Activated T-cell treated with anti-CD3 and anti-CD28 coated beads for 24 hours (primary cell): Measurements from ENCODE around the gene PARD3.

ENCODE experiments used
- DNase-seq: peaks from one replicate; pipeline ENCODE4 v3.0.0-alpha.2; 2020; ENCODE audit warnings: low read depth

Gene PARD3

DNA sequence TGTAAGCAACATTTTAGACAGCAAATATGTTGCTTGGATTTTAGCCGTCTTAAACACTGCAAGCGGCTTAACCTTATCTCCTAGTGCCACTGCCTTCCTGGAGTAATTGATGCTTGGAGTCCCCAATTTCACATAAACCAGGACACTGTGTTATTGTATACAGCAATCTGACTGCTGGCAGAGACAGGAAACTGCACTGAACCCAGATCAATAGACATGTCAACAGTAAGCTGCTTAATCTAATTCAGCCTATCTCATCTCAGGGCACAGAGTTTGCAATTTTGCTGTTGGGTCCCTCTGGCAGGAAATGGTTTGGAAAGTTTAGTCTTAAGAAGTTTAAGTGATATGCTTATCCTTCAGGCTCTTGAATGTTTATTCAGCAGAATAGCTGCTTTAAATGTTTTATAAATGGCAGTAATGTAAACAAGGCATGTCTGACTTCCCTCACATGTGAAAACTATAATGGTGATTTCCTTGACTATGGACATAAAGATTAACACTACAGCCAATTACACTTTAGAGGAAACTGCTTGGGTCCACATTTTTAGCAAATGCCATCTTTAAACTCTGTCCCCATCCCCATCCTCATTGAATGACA lies 598.6 kb downstream of the PARD3 start:
- no peak for DNase-seq

DNA sequence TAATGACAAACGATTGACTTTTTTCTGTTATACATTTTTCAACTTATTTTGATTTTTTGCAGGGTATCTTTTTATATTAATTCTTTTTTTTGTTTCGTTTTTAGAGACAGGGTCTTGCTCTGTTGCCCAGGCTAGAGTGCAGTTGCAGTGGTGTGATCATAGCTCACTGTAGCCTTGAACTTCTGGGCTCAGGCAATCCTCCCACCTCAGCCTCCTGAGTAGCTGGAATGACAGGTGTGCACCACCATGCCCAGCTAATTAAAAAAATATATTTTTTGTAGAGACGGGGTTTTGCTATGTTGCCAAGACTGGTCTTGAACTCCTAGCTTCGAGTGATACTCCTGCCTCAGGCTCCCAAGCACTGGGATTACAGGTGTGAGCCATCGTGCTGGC lies 601.3 kb downstream of the PARD3 start:
- no peak for DNase-seq

DNA sequence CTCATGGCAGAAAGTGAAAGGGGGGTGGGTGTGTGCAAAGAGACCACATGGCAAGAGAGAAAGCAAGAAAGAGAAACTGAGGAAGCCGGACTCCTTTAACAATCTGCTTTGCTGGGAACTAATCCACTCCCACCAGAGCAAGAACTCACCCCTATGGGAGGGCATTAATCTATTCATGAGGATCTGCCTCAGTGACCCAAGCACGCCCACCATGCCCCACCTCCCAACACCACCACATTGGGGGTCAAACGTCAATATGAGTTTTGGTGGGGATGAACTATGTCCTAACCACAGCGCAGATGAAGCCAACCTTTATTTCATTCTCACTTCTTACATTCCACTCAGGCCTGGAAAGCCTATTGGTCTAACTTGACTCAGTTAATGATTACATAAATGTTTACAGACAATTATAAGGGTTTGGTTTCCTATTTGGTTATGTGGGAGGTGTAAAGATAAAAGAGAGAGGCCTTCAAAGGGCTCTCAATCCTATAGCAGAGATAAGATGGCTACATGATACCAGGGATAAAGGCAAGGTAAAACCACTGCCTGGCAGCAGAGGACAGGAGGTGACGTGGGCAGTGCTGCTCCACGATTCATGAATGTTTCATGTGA lies 601.8 kb downstream of the PARD3 start:
- no peak for DNase-seq

- no peak for DNase-seq
These were observed 607.8 kb downstream of the PARD3 start for GRCh38 chr10:34207343-34207742.

DNA sequence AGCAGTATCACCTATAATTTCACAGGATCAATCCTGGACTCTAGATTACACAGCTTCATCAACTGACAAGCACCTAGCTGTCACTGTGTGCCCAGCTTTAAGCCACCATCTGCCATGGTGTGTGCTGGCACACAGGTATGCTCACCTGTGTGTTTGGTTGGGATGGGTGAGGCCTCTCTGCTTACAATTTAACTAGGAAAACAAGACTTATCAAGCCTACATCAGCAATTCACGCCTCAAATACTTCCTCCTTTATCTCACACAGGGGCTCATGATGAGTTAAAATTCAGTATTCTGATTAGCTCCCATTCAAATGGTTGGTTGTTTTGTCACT lies 608.2 kb downstream of the PARD3 start:
- DNase-seq: no peak

- DNase-seq: no peak
These were observed 608.8 kb downstream of the PARD3 start for GRCh38 chr10:34206078-34206934.

GRCh38 chr10:34205452-34205851 lies 609.6 kb downstream of the PARD3 start:
- no peak for DNase-seq

DNA sequence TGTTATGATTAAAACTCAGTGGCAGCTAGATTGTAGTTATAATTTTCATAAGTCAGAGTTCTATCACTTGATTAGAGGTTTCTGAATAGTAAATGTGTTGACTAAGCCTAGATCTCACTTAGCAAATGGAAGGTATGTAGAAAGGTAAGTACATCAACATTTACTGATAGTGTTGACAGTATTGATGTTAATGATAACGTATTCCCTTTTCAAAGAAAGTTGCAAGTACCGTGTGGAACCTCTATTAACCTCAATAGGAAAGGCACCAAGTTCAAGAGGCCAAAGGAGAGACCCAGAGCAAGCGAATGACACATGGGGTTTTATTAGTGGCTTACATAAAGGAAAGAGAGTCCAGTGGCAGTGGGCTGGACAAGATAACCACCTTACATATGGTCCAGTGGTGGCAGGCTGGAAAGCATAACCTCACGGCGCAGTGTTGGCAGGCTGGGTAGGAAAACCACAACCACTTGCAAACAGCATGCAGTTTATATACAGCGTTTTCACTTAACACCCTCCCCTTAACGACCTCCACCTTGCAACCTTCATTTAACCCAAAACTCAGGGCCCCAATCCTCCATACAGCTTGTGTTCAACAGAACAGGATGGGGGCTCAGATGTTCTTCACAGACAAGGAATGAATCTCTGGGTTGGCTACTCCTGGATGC lies 611.0 kb downstream of the PARD3 start:
- no peak for DNase-seq

DNA sequence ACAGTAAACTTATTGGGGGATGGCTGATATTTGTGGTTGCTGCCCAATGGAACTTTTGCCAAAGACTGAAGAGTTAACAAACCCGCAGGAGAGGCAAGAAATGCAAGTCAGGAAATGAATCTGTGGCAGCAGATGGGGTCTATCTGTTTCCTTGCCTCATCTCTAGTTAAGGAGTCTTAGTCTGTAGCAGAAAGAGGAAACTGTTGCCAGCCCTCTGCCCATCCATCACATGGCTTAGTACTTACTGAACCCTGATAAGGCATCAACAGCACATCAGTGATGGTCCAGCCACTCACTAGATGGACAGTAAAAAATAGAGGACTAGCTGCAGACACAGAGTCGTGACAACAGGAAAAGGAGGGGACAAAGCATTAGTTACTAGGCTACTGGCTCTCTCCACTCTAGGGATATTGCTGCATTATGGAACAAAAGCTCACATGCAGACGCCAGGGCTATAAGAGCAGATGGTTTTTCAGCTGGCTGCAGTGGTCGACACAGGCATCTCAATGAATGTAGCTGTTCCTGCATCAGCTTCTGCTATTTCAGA lies 614.7 kb downstream of the PARD3 start:
- DNase-seq: no peak

DNA sequence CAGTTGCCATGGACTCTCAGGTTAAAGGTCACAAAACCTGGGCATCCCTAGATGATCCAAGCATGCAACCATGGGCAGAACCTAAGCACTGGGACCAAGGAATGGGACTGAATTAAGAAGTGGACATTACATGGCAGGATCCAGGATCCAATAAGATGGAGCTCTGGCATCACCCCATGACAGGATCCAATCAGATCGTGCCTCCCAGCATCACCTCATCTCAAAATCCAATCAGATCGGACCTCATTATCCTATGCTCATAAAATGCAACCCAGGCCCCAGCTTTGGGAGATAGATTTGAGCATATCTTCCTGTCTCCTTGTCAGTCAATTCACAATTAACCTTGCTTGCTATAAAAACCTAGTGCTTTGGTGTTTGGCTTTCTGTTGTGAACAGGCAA lies 616.1 kb downstream of the PARD3 start:
- DNase-seq: no peak

- DNase-seq: no peak
These were observed 619.0 kb downstream of the PARD3 start for GRCh38 chr10:34196058-34196433.

- DNase-seq: no peak
These were observed 619.6 kb downstream of the PARD3 start for GRCh38 chr10:34195364-34196057.

- no peak for DNase-seq
These were observed 621.0 kb downstream of the PARD3 start for GRCh38 chr10:34193931-34194626.

DNA sequence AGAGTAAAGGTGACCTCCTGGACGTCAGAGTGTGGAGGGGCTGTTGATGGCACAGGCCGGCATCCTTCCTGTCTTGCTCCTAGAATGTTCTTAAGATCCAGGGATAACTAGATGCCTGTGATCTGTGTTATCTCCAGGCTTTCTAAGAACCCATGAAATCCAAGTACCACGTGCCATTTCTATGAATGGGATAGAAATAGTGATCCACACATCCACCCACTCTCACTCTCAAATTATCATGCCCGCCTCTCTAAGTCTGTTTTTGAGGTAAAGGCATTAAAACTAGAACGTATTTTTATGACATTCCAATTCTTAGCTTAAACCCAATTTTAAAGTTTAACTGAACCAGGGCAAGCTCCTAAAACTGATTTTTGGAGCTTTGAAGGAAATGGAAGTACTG lies 622.5 kb downstream of the PARD3 start:
- no peak for DNase-seq

DNA sequence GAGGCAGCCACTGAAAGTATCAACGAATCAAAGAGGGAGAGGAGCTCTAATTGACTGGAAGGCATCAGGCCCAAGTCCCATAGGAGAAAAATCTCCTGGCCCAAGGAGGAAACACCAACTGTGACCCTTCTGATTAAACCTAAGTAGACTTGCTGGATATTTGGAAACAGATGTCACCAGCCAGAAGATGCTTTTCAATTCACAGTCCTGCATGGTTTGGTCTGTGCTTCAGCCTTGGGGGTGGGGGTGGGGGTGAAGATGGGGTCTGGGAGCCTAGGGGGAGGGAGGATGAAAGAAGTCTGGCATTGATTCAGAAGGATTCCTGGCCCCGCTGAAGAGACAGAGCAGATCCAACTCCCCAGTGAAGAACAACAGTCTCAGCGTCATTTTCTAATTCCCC lies 623.7 kb downstream of the PARD3 start:
- no peak for DNase-seq

- DNase-seq: no peak
These were observed 624.5 kb downstream of the PARD3 start for GRCh38 chr10:34190580-34190979.

DNA sequence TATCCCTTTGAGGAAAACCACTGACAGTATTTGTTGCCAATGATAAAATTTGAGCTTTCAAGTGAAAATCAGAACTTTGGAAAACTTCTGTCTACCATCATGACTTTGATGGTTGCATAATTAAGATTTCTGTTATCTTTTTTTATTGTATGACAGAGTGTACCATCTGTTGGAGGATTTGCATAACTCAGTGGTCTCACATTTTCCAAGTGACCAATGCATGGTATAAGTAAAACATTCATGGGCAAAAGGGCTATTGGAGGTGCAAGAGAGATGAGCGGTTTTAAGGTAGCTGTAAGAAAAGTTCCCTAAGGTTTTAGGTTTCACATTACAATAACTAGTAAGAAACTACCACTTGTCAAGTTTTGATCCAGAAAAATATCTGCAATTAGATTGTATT lies 625.3 kb downstream of the PARD3 start:
- no peak for DNase-seq

GRCh38 chr10:34188221-34188620 lies 626.9 kb downstream of the PARD3 start:
- no peak for DNase-seq

- DNase-seq: no peak
These were observed 627.9 kb downstream of the PARD3 start for GRCh38 chr10:34187201-34187600.

- DNase-seq: no peak
These were observed 628.4 kb downstream of the PARD3 start for GRCh38 chr10:34186745-34187144.

DNA sequence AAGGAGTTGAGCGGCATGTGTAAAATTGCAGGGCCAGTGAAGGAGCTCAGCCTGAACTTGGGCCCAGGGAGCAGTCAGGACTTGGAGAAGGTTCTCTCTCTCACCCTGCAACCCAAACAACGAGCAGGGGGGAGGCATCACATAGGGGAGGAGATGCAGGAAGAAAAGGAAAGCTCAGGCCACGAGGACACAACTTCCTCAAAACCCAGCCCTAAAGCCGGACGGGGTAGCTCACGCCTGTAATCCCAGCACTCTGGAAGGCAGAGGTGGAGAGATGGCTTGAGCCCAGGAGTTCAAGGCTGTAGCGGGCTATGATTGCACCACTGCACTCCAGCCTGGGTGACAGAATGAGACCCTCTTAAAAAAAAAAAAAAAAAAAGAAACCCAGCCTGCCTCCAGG lies 629.1 kb downstream of the PARD3 start:
- DNase-seq: no peak
